Mammary epithelial cell (primary cell): ENCODE results near the gene CCNL1.

ENCODE experiments used
- CTCF ChIP-seq, 2 donors: IDR thresholded peaks in 1 of 2; conservative IDR thresholded peaks in 1 of 2; 2 replicates each; pipeline ENCODE4 v1.5.1; 2011 to 2012; ENCODE audit warnings: inconsistent platforms in 2 of 2, low read length in 2 of 2, mild to moderate bottlenecking in 2 of 2, control low read depth in 1 of 2, low read depth in 1 of 2; ENCODE audit not compliant: insufficient read depth in 1 of 2; ENCODE audit errors: extremely low read depth in 1 of 2
- EZH2 ChIP-seq: IDR thresholded peaks from 2 replicates; pipeline ENCODE4 v1.6.1; 2012; ENCODE audit warnings: low read length, inconsistent platforms, borderline replicate concordance

- TF ChIP-seq CTCF (conservative IDR thresholded peaks at IDR 0.05 in 1 of 2, IDR thresholded peaks at IDR 0.05 in 1 of 2; ENCODE audit: extremely low read depth in 1 of 2, insufficient read depth in 1 of 2, low read depth in 1 of 2, low read length in 2 of 2) = no peak
- no peak for TF ChIP-seq EZH2
Measured at GRCh38 chr3:157176934-157177333, 17.0 kb upstream of the CCNL1 start.
